Spleen (tissue), 7 donors: ENCODE data around the gene TYW3.

Experiments used
- CTCF ChIP-seq, 11 experiments: fragments of 200-600 bp in 7 of 11; fragments of 450-650 bp in 4 of 11; sonication (generic) in 4 of 11; IDR thresholded peaks in 8 of 11; conservative IDR thresholded peaks in 3 of 11; 1 replicate in 7 of 11; 2 replicates in 4 of 11; pipeline versions ENCODE4 v1.4.0 to v1.8.0; 2016 to 2021; ENCODE audit warnings: antibody characterized with exemption in 11 of 11, inconsistent platforms in 4 of 11, mild to moderate bottlenecking in 1 of 11
- POLR2A ChIP-seq, 3 donors: fragments of 450-650 bp; IDR thresholded peaks; one replicate each; pipeline ENCODE4 v1.5.1; 2017; ENCODE audit warnings: antibody characterized with exemption in 3 of 3, mild to moderate bottlenecking in 1 of 3
- POLR2AphosphoS5 ChIP-seq, 3 donors: sonication (generic); formaldehyde crosslinking; IDR thresholded peaks; one replicate each; pipeline ENCODE4 v1.5.1; 2017; ENCODE audit warnings: antibody characterized with exemption in 3 of 3
- donor health status: DM: no; HTN: no; CAD: no; lungs with moderate emphysema.
- donor health status: DM: no; HTN: no; CAD: no.
- donor health status: DM: no; HTN: no; CAD: no.

GRCh38 chr1:74713849-74714248 is 19.1 kb upstream of the TYW3 start:
- TF ChIP-seq POLR2A (IDR thresholded peaks at IDR 0.05), result no peak
- TF ChIP-seq POLR2AphosphoS5 (IDR thresholded peaks at IDR 0.05), result no peak
- TF ChIP-seq CTCF (IDR thresholded peaks at IDR 0.05 in 8 of 11, conservative IDR thresholded peaks at IDR 0.05 in 3 of 11), result no peak
